ENCODE results near the gene AP1M2. TPM values are rescaled to one million over a fixed set of nuclear protein-coding genes. Genes with fewer than 3 reads are reported as not detected.
"Not testable (repeated sequence)": the region's sequence is repeated elsewhere in the genome, so short reads cannot be mapped to it uniquely, and the experiment has no call there.

Gene AP1M2
- total RNA-seq, 1 donor from 2014 or later: 3.2 TPM

DNA sequence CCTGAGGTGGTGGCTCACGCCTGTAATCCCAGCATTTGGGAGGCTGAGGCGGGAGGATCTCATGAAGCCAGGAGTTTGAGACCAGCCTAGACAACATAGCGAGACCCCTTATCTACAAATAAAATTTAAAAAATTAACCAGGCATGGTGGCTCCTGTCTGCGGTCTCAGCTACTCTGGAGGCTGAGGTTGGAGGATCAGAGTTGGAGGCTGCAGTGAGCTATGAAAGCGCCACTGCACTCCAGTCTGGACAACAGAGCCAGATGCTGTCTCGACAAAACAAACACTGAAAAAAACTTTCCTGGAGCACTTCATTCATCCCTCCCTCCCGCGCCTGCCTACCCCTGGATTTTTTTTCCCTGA, 44.1 kb downstream of the AP1M2 start:
- DNase-seq (ENCODE audit: low spot score): no peak

DNA sequence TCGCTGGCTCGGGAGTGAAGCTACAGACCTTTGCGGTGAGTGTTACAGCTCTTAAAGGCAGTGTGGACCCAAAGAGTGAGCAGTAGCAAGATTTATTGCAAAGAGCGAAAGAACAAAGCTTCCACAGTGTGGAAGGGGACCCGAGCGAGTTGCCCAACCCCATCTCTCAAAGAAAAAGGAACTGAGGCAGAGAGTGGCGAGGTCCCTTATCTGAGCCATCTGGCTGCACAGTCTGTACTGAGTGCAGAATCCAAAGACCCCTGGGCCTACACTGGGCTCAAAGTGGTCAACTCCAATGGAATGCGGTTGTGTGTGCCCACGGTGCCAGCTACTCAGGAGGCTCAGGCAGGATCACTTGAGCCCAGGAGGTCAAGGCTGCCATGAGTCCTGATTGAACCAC, 48.1 kb downstream of the AP1M2 start:
- not testable (repeated sequence) for DNase-seq (ENCODE audit: low spot score)

DNA sequence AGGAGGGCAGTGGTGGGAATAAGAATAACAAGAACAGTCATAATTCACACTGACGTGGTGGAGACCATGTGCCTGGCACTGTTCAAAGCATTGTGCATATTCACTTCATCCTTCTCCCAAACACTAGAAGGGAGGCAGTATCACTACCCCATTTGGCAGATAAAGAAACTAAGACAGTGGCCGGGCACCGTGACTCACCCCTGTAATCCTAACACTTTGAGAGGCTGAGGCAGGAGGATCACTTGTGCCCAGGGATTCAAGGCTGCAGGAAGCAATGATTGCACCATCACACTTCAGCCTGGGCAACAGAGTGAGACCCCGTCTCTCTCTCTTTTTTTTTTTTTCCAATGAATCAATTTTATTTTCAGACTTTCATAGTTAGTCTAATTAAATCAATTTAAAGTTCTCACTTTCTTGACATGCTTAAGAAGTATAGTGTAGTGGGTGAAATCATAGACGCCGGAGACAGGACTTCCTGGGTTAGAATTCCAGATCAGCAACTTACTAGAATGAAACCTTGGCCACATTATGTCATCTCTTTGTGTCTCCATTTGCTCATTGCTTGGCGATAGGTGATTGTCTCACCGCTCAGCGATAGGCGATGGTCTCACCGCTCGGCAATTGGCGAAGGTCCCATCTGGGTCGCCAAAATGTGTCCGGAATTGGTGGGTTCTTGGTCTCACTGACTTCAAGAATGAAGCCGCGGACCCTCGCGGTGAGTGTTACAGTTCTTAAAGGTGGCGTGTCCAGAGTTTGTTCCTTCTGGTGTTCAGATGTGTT, 48.7 kb downstream of the AP1M2 start:
- DNase-seq (ENCODE audit: low spot score): no peak

DNA sequence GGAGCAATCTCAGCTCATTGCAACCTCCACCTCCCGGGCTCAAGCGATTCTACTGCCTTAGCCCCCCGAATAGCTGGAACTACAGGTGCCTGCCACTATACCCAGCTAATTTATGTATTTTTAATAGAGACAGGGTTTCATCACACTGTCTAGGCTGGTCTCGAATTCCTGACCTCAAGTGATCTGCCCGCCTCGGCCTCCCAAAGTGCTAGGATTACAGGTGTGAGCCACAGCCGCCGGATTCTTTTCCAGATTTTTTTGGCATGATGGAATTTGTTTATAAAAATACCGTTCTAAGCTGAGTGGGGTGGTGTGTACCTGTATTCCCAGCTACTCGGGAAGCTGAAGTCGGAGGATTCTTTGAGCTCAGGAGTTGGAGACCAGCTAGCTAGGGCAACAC, 49.4 kb downstream of the AP1M2 start:
- no peak for DNase-seq (ENCODE audit: low spot score)

DNA sequence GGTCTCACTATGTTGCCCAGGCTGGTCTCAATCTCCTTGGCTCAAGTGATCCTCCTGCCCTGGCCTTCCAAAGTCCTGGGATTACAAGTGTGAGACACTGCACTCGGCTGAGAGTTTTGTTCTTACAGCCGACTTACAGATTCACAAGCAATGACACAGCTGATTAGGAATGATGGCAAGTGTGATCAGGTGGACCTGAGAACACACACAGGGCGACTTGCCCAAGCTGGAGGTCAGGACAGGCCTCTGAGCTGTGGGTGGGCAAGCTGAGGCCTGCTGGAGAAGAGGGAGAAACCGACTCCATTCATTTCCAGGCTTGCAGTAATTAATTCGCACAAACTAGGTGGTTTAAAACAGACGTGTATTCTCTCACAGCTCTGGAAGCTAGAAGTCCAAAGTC, 51.5 kb downstream of the AP1M2 start:
- DNase-seq (ENCODE audit: low spot score): no peak

DNA sequence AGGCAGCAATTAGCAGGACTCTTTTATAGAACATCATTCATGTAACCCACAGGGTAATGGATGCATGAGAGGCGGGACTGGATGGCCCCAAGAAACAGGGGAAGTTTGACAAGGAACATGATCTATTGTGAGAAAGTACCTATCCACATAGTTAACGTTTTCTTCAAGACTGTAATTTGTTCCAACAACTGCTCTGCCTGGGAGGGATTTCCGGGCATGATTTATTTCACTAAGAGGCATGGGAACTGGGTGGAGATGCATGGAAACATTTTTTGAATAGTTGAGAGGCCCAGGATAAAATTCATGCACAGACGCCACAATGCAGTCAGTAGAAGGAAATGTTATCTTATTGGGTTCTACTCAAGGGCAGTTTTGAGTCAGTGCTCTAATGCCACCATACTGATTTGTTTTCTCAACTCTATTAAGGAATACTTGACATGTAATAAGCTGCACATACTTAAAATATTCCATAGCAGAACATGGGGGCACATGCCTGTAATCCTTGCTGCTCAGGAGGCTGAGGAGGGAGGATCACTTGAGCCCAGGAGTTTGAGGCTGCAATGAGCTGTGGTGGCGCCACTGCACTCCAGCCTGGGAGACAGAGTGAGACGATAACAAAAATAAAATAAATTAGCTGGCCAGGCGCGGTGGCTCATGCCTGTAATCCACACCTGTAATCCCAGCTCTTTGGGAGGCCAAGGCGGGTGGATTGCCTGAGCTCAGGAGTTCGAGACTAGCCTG, 53.3 kb downstream of the AP1M2 start:
- no peak for DNase-seq (ENCODE audit: low spot score)

DNA sequence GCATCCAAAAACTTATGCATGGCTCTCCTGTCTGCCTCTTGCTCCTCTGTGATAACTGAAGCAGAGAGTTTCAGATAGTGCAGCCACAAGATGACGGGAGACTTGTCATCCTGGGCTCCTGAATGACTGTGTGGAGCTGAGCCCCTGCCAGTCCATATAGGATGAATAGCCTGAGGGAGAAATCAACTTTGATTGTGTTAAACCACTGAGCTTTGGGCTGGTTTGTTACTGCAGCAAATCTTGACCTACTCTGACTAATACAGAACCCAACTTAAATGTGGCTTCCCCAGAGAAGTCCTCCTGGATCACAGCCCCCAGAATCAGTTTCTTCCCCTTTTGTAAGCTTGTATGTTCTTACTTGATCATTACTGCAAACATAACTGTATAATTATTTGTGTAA, 54.7 kb downstream of the AP1M2 start:
- no peak for DNase-seq (ENCODE audit: low spot score)

DNA sequence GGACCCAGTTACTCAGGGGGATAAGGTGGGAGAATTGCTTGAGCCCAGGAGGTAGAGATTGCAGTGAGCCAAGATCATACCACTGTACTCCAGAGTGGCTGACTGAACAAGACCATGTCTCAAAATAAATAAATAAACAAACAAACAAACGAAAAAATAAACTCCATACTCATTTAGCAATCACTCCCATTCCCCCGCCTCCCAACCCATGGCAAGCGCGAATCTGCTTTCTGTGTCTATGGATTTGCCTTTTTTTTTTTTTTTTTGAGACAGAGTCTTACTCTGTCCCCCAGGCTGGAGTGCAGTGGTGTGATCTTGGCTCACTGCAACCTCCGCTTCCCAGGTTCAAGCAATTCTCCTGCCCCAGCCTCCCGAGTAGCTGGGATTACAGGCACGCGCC, 60.2 kb downstream of the AP1M2 start:
- DNase-seq (ENCODE audit: low spot score): not testable (repeated sequence)

DNA sequence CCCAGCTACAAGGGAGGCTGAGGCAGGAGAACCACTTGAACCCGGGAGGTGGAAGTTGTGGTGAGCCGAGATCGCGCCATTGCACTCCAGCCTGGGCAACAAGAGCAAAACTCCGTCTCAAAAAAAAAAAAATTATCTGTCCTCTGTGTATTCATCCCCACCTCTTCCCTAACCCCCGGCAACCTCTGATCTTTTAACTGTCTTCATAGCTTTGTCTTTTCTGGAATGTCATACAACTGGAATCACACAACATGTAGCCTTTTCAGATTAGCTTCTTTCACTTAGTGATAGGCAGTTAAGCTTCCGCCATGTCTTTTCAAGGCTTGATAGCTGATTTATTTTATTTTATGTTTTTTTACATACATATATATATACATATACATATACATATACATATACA, 61.5 kb downstream of the AP1M2 start:
- no peak for DNase-seq (ENCODE audit: low spot score)

DNA sequence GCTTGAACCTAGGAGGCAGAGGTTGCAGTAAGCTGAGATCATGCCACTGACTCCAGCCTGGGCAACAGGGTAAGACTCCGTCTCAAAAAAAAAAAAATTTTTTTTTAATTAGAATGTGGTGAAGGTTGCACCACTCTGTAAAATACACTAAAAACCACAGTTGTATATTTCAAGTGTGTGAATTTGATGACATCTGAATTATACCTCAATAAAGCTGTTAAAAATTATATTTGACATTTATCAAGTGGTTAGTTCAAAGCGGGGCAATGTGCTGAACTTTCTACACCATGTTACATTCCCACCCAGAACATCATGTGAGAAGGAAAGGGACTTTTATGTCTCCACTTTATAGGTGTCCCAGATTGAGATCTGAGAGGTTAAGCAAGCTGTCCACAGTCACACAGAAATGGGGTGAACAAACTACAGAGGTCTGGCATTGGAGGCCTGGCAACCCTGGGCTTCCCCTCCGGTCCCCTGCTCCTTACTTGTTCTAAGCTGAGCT, 63.9 kb downstream of the AP1M2 start:
- DNase-seq (ENCODE audit: low spot score): no peak

Small RNAs within 50 kb of the gene (microRNA-seq; reads per million reads assigned to microRNA genes)
- not detected for gene MIR1238 (ENCODE audit: borderline number of aligned reads)

Other genes starting within 250 kb of the AP1M2 start
- gene ICAM3, start 247.7 kb downstream of the AP1M2 start, total RNA-seq: 25.0 TPM
- gene TYK2, start 206.7 kb downstream of the AP1M2 start, total RNA-seq: 91.5 TPM
- 173 TPM for gene CDC37, start 183.8 kb downstream of the AP1M2 start, total RNA-seq
- 28.5 TPM for gene PDE4A, start 166.8 kb downstream of the AP1M2 start, total RNA-seq
- gene KEAP1, start 84.0 kb downstream of the AP1M2 start, total RNA-seq: 71.9 TPM
- 0.13 TPM for gene S1PR5, start 69.9 kb downstream of the AP1M2 start, total RNA-seq
- 19.0 TPM for gene ATG4D, start 43.4 kb downstream of the AP1M2 start, total RNA-seq
- 21.7 TPM for gene KRI1, start 21.3 kb downstream of the AP1M2 start, total RNA-seq
- gene CDKN2D, start 18.3 kb downstream of the AP1M2 start, total RNA-seq: 11.4 TPM
- gene SLC44A2, start 38.2 kb upstream of the AP1M2 start, total RNA-seq: 110 TPM
- 212 TPM for gene ILF3, start 67.0 kb upstream of the AP1M2 start, total RNA-seq
- gene QTRT1, start 114.1 kb upstream of the AP1M2 start, total RNA-seq: 45.9 TPM
- 134 TPM for gene DNM2, start 130.8 kb upstream of the AP1M2 start, total RNA-seq
- 24.9 TPM for gene TMED1, start 248.9 kb upstream of the AP1M2 start, total RNA-seq